HK-2 (cell line): ENCODE measurements around the gene LEFTY1.
"Not testable (repeated sequence)": the region's sequence is repeated elsewhere in the genome, so short reads cannot be mapped to it uniquely, and the experiment has no call there.

ENCODE experiments used
- DNase-seq: peaks from one replicate; pipeline ENCODE4 v3.0.0-alpha.2; 2018; ENCODE audit not compliant: unreplicated experiment

Gene LEFTY1

DNA sequence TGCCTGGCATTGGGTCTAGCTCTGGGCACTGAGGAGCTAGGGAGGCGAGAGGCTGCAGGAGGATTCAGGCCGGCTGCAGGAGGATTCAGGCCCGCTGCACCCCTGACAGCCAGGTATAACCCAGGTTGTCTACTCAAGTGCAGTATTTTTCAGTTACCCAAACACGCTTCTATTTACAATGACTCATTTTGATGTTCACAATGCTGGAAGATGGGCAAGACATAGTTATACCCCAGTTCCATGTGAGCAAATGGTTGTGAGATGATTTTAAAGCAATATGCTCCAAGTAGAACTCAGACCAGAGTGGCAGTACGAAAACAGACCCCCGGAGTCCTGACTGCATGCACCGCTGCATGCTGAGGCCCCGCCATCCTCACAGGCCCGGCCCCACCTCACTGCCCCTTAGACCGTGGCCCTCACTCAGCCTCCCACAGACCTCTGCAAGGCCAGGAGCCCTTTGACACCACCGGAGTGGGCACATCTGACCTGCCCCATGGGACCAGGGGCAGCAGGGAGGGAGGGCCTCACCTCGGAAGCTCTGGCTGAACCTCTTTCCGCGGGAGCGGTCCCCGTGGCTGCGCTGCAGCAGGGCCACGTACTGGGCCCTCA is 553 bp downstream of the LEFTY1 start:
- DNase-seq: no peak

DNA sequence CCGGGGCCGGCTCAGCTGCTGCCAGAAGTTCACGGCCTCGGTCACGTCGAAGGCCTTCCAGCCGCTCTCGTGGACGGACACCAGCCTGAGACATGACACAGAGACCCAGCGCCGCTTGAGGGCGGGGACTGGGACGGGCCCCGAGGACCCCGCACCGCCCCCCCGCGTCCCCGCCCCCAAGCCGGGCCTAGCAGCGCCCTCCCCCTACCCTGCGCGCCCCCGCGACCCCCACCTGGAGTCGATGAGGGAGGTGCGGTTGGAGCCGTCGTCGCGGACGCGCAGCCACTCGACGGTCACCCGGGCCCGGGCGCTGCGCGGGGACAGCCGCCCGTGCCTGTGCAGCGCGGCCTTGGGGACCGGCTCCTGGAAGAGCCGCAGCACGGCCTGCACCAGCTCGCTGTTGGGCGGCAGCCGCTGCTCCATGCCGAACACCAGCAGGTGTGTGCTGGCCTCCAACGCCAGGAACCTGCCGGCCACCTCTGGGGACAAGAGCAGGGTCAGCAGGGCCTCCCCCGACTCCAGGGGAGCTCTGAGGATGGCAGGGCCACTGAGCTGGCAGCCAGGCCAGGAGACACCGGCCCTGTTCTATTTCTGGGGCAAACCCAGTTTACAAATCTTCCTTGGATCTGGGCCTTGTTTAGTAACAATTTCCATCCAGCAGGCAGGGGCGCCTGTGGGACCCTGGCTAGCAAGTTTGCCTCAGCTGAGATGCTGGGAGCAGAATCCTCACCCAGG is 1.2 kb downstream of the LEFTY1 start:
- not testable (repeated sequence) for DNase-seq

DNA sequence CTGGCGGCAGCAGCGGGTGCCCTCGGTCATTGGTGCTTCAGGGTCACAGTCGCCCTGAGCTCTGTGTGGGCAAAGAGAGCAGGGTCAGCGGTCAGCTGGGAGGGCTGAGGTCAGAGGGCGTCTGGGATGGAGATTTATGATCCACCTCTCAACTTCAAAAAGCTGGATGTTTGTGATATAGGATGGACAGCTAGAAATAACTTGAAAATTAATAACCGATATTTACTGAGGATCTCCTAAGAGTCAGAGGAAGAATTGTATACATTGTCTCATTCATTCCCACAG is 2.0 kb downstream of the LEFTY1 start:
- DNase-seq: no peak

DNA sequence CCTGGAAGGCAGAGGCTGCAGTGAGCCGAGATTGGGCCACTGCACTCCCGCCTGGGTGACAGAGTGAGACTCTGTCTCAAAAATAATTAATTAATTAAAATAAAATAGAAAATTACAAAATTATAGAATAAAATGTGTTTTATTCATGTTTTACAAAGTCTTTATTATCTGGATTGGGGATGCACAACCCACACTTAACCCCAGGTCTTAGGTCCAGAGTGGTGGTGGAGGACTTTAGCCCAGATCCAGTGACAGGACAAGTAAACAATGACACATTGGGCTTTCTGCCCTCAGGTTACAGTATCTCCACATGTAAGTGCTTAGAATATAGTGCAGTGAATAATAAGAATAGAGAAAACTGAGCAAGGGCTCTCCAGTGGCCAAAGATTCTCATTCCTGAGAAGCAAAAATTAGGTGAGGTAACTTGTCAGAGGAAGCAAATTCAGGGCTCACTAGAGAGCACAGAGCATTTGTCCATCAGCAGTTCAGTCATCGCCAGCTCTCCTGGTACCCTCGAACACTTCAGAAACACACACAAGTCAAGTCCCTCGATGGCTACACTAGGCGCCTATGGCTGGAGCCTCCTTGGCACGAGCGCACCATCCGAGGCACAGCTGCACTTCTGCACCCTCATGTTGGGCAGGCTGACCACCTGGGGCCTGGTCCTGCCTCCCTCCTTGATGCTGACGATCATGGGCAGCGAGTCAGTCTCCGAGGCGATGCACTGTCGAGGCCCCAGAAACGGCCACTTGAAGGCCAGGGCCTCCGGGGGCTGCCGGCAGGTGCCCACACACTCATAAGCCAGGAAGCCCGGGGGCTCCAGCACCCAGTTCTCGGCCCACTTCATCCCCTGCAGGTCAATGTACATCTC is 2.6 kb downstream of the LEFTY1 start:
- no peak for DNase-seq

- no peak for DNase-seq
Measured at GRCh38 chr1:225885336-225885735, 3.6 kb downstream of the LEFTY1 start.

DNA sequence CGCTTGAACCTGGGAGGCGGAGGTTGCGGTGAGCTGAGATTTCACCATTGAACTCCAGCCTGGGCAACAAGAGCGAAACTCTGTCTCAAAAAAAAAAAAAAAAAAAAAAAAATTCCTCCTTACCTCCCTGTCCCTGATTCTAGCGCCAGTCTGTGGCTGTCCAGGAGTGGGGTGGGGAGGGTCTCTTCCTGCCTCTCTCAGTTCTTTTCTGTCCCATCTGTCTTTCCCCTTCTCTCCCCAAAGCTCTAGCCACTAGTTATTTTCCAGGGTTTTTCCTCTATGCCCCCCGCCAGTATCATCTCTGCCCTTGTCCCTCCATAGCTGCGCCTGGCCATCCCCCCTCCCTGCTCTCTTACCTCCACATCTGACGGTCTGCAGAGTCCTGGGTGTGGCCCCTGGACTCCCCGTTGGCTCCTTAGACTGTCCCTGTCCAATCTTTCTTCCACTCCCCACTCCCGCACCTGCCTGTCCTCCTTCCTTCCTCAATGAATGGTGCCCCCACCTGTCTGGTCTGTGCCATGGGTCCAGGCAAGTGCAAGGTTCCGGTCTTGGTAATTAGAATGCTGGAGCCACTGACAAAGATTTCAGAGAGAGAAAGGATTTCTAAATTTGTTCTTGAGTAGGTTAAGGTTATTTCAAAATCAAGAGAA is 5.2 kb downstream of the LEFTY1 start:
- no peak for DNase-seq

DNA sequence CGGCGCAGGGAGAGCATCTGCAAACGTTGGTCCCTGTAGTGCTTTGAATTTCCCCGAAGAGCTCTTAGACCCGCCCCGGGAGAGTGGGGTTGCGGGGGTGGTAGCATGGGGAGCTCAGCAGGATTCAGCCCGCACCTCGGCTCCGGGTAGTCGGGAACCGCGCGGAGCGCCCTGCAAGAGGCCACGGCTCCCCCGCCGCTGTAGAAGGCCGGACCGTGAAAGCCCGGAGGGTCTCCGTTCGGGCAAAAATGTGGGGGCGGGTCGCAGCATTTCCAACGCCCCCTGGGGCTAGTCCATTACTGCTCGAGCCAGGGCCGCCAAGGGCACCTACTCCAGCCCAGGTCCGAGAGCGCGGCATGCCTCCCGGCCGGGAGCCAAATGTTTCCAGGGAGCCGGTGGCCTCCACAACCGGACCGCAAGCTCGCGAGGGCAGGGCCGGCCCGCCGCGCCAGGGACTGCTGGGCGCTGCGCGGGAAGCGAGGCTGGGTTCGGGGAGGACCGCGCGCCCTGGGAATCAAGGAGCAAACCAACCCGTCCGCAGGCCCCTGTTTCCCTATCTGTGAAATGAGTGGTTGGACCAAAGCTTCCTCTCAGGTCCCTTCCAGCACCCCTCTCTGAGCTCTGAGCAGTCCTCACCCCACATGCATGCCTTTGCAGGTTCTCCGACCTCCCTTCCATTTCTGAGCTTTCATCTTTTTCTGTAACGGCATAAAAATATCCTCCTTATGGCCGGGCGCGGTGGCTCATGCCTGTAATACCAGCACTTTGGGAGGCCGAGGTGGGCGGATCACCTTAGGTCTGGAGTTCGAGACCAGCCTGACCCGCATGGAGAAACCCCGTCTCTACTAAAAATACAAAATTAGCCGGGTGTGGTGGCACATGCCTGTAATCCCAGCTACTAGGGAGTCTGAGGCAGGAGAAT is 6.0 kb downstream of the LEFTY1 start:
- DNase-seq: peak; percentile 75

- peak; percentile 92 for DNase-seq
Measured at GRCh38 chr1:225881959-225882693, 6.8 kb downstream of the LEFTY1 start, which contains the start of gene TMEM63A. Gene TMEM63A (minus strand): TSS chr1:225882380. CDS start chr1:225877580, 4,800 bp downstream.

DNA sequence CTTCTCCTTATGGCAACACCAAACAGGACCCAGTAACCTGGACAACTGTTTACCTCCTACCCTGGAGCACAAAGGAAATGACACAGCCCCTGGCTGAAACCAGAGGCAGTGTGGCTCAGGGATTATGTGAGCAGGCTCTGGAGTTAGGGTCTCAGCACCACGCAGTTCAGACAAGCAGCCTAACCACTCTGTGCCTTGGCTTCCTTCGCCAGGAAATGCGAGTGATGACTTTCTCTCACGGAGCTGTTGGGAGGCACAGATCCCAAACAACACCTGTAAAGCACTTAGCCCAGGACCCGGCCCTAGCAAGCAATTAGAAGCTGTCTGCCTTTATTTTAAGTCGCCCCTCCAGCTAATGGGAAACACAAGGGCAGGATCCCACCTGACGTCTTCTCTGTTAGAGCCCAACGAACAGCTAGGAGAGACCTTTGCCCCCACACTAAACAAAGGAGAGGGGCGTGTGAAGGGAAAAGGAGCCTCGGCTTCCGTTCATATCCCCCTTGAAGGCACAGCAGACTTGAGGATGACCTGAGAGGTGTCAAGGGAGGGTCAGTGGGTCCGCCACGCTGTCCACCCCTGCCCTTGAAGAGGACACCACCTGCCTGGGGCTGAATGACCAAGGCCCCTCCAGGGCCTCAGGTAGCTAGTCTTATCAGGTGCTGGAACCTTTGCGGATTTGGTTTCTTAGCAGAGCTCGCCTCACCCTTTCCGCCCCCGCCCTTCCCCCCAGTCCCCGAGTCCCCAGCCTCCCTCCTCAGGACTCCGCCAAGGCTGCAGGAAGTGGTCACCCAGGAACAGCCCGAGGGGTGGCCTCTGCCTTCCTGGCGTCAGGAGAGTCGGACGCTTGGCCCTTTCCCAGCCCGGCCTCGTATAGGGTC is 7.6 kb downstream of the LEFTY1 start:
- DNase-seq: peak; percentile 67

DNA sequence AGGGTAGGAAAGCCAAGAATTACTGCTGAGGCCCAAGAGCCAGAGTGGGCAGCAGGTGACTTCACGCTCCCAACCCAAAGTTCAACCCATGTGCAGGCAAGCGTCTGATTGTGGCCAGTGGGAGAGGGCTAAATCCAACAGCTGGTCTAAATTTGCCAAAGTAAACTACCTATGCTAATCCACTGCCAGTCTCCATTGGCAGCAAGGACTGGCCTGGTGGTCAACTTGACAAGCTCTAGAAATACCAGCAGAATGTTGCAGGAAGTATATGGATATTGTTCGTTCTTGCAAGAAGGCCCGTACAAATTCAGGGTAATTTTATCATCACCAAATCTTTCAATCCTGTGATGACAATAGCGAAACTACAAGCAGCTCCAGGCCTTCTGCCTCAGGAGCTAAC is 8.3 kb downstream of the LEFTY1 start:
- no peak for DNase-seq

DNA sequence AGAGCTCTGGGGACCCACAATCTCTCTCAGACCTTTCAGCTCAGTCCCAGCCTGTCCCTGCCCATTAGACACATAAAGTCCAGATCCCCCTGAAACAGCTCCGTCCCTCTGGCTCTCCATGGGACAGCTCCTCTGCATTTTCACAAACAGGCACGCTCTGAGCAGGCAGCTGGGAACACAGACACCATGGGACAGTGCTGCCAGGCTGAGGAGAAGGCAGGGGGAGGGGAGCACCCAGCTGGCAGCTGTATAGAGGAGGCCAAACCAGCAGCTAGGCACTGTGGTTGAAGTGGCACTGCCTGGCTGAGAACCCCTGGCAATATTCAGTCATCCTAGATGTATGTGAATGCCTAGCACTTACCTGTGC is 8.7 kb downstream of the LEFTY1 start:
- DNase-seq: no peak

- no peak for DNase-seq
Measured at GRCh38 chr1:225879521-225880221, 9.3 kb downstream of the LEFTY1 start.

DNA sequence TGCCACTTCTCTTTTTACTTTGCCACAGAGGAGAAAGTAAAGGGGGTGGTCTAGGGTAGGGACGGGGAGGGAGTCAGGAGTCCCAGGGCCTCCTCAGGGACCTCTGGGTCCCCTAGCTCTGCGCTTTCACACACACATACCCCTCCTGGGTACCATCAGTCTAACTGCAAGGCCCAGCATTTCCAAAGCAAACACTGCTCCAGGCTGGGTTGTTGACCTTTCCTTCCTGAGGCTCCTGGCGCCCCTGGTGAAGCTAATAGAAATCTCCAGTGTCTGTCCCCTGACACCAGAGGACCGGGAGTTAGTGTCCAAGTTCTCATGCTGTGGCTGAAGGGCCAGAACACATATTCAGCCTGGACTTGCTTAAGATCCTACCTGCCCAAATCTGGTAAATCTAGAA is 10.7 kb downstream of the LEFTY1 start:
- no peak for DNase-seq

- DNase-seq: peak; percentile 55
Measured at GRCh38 chr1:225877580-225877979, 11.4 kb downstream of the LEFTY1 start.

- DNase-seq: no peak
Measured at GRCh38 chr1:225876900-225877510, 11.9 kb downstream of the LEFTY1 start.

DNA sequence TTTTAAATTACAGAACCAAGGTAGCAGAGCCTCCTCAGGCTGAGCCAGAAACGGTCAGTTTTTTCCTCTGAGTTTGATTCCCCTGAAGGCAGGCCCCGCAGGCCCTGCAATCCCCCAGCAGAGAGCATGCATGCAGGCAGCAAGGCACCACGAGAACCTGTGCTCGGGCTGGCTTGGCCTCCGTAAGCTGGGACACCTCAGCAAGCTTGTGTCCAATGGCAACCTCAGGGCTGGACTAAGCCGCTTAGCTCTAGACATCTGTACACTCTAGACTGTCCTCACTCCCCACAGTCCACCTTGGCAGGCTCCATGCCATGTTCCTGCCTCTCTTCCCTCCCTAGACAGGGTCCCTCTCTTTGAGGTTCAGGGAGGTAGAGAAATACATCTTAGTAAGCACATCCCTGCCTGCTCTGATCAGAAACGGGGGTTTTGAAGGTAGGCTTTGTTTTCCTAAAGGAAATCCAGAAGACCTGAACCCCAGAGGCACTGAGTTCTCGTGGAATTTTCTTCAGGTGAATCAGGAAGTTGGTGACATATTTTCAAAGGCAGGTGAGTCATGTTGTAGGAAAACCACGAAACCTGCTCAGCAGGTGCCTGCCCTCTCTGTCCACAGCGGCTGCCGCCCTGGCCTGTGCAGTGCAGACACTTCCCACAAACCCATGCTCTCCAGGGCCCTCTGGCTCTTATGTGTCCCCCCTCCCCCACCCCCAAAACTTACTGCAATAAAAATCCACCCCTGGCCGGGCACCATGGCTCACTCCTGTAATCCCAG is 13.7 kb downstream of the LEFTY1 start:
- DNase-seq: peak; percentile 47

DNA sequence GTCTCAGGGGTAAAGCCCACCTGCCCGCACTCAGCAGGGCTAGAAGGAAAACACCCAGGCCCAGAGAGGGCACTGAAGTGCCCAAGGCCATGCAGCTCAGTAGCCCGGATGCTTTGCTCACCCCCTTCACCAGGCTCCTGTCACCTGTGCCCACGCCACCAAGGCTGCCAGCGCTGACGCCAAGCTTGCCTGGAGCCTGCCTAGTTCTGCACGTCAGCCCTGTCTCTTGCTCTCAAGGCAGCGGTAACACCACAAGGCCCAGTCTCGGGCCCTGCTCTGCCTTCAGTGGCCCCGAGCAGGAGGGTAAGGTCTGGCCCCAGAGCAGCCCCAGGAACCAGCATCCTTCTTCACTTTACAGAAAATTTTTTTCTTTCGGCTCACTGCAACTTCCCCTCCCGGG is 14.5 kb downstream of the LEFTY1 start:
- DNase-seq: no peak
